ENCODE data around the gene UAP1L1.

UAP1L1 gene

GRCh38 chr9:137097761-137098462, 20.6 kb downstream of the UAP1L1 start:
- DNase-seq (ENCODE audit: low read depth) = no peak

GRCh38 chr9:137099231-137099630, 21.9 kb downstream of the UAP1L1 start:
- no peak for DNase-seq (ENCODE audit: low read depth)

GRCh38 chr9:137103206-137103999, 26.1 kb downstream of the UAP1L1 start:
- DNase-seq (ENCODE audit: low read depth) = no peak

- no peak for DNase-seq (ENCODE audit: low read depth)
These were observed 28.7 kb downstream of the UAP1L1 start for GRCh38 chr9:137105814-137106661.

GRCh38 chr9:137106662-137107250, 29.4 kb downstream of the UAP1L1 start:
- DNase-seq (ENCODE audit: low read depth) = no peak

GRCh38 chr9:137107312-137107921, 30.1 kb downstream of the UAP1L1 start:
- no peak for DNase-seq (ENCODE audit: low read depth)

GRCh38 chr9:137107982-137108381, 30.7 kb downstream of the UAP1L1 start:
- DNase-seq (ENCODE audit: low read depth) = no peak

- DNase-seq (ENCODE audit: low read depth) = no peak
These were observed 31.4 kb downstream of the UAP1L1 start for GRCh38 chr9:137108608-137109249.

- DNase-seq (ENCODE audit: low read depth) = no peak
These were observed 32.2 kb downstream of the UAP1L1 start for GRCh38 chr9:137109250-137110146.

GRCh38 chr9:137110147-137110910, 33.0 kb downstream of the UAP1L1 start:
- no peak for DNase-seq (ENCODE audit: low read depth)

GRCh38 chr9:137110911-137111787, 33.8 kb downstream of the UAP1L1 start:
- DNase-seq (ENCODE audit: low read depth) = no peak

GRCh38 chr9:137111788-137112563, 34.7 kb downstream of the UAP1L1 start:
- no peak for DNase-seq (ENCODE audit: low read depth)

- no peak for DNase-seq (ENCODE audit: low read depth)
These were observed 35.5 kb downstream of the UAP1L1 start for GRCh38 chr9:137112564-137113384.

GRCh38 chr9:137113385-137114159, 36.3 kb downstream of the UAP1L1 start:
- DNase-seq (ENCODE audit: low read depth) = no peak

GRCh38 chr9:137114220-137114612, 36.9 kb downstream of the UAP1L1 start:
- no peak for DNase-seq (ENCODE audit: low read depth)
